CD14-positive monocyte (primary cell): ENCODE data around the gene PPRC1. TPM values are rescaled to one million over a fixed set of nuclear protein-coding genes. Genes with fewer than 3 reads are reported as not detected.

Experiments used
- DNase-seq, 3 donors: peaks; one replicate each; pipeline ENCODE4 v3.0.0-alpha.2; 2011 to 2022
- H2AFZ ChIP-seq: 2 replicates; pipeline ENCODE4 v1.6.0; 2012; ENCODE audit warnings: mild to moderate bottlenecking, low read depth, low read length, inconsistent platforms; ENCODE audit not compliant: insufficient read depth, poor library complexity, severe bottlenecking
- H3K27ac ChIP-seq, 2 donors: 1 replicate in 1 of 2; 2 replicates in 1 of 2; pipeline ENCODE4 v1.5.1; 2012 to 2013; ENCODE audit warnings: low read length in 2 of 2, control low read depth in 1 of 2, inconsistent platforms in 1 of 2, low read depth in 1 of 2, mild to moderate bottlenecking in 1 of 2
- H3K27me3 ChIP-seq, 2 donors: one replicate each; pipeline versions ENCODE4 v1.6.0 to v1.6.1; 2011 to 2013; ENCODE audit warnings: low read length in 2 of 2; ENCODE audit not compliant: control insufficient read depth in 2 of 2, insufficient read depth in 2 of 2
- H3K36me3 ChIP-seq, 2 donors: replicated peaks in 1 of 2; 1 replicate in 1 of 2; 2 replicates in 1 of 2; pipeline versions ENCODE4 v1.5.1 to v1.6.1; 2012 to 2013; ENCODE audit warnings: low read length in 2 of 2, control low read depth in 1 of 2, inconsistent platforms in 1 of 2, mild to moderate bottlenecking in 1 of 2; ENCODE audit not compliant: insufficient read depth in 2 of 2, control insufficient read depth in 1 of 2
- H3K4me1 ChIP-seq, 2 donors: 1 replicate in 1 of 2; 2 replicates in 1 of 2; pipeline versions ENCODE4 v1.5.1 to v1.6.1; 2012 to 2013; ENCODE audit warnings: low read length in 2 of 2, control low read depth in 1 of 2, inconsistent platforms in 1 of 2, mild to moderate bottlenecking in 1 of 2, moderate library complexity in 1 of 2; ENCODE audit not compliant: insufficient read depth in 2 of 2, control insufficient read depth in 1 of 2
- H3K4me2 ChIP-seq: replicated peaks from 2 replicates; pipeline ENCODE3; 2012; ENCODE audit warnings: low read length, moderate library complexity, mild to moderate bottlenecking; ENCODE audit not compliant: poor library complexity, severe bottlenecking; ENCODE audit errors: extremely low read depth
- H3K4me3 ChIP-seq, 3 experiments: fragments of 200-600 bp in 1 of 3; sonication (generic) in 1 of 3; replicated peaks in 1 of 3; 1 replicate in 2 of 3; 2 replicates in 1 of 3; pipeline ENCODE4 v1.5.1; 2011 to 2013; ENCODE audit warnings: low read length in 3 of 3, mild to moderate bottlenecking in 3 of 3, control low read depth in 2 of 3, low read depth in 2 of 3, inconsistent platforms in 1 of 3, moderate library complexity in 1 of 3
- H3K79me2 ChIP-seq: 2 replicates; pipeline ENCODE4 v1.6.0; 2012; ENCODE audit warnings: mild to moderate bottlenecking, control low read depth, inconsistent platforms, low read length, moderate library complexity; ENCODE audit not compliant: insufficient read depth
- H3K9ac ChIP-seq: 2 replicates; pipeline ENCODE4 v1.6.0; 2017; ENCODE audit warnings: low read length, mild to moderate bottlenecking; ENCODE audit not compliant: insufficient read depth, poor library complexity, severe bottlenecking
- H3K9me3 ChIP-seq, 2 donors: replicated peaks in 1 of 2; 1 replicate in 1 of 2; 2 replicates in 1 of 2; pipeline versions ENCODE4 v1.5.1 to v1.6.1; 2012 to 2013; ENCODE audit warnings: low read length in 2 of 2, control low read depth in 1 of 2; ENCODE audit not compliant: control insufficient read depth in 1 of 2, insufficient read depth in 1 of 2
- H4K20me1 ChIP-seq: 2 replicates; pipeline ENCODE4 v1.6.0; 2012; ENCODE audit warnings: mild to moderate bottlenecking, low read length, control low read depth, moderate library complexity; ENCODE audit not compliant: insufficient read depth
- H3K27ac Mint-ChIP-seq, 7 donors: one replicate each; pipeline ENCODE4 v1.8.0; 2020; ENCODE audit warnings: mild to moderate bottlenecking in 7 of 7, mixed read lengths in 7 of 7, moderate library complexity in 6 of 7, inconsistent platforms in 2 of 7
- H3K27me3 Mint-ChIP-seq, 3 donors: one replicate each; pipeline ENCODE4 v1.8.0; 2021 to 2022; ENCODE audit warnings: low read depth in 3 of 3, mild to moderate bottlenecking in 3 of 3, mixed read lengths in 3 of 3, moderate library complexity in 3 of 3, inconsistent platforms in 1 of 3
- H3K36me3 Mint-ChIP-seq, 2 donors: one replicate each; pipeline ENCODE4 v1.8.0; 2020; ENCODE audit warnings: mixed read lengths in 2 of 2, inconsistent platforms in 1 of 2, mild to moderate bottlenecking in 1 of 2
- H3K4me1 Mint-ChIP-seq: one replicate; pipeline ENCODE4 v1.8.0; 2020; ENCODE audit warnings: mild to moderate bottlenecking, mixed read lengths
- H3K4me3 Mint-ChIP-seq, 2 donors: one replicate each; pipeline ENCODE4 v1.8.0; 2020; ENCODE audit warnings: mild to moderate bottlenecking in 2 of 2, mixed read lengths in 2 of 2, moderate library complexity in 1 of 2
- H3K9me3 Mint-ChIP-seq, 7 donors: one replicate each; pipeline ENCODE4 v1.8.0; 2020 to 2022; ENCODE audit warnings: mixed read lengths in 7 of 7, mild to moderate bottlenecking in 6 of 7, moderate library complexity in 6 of 7, inconsistent platforms in 2 of 7
- WGBS: methylation state at CpG from one replicate; pipeline ENCODE4 v1.1.5; 2013; ENCODE audit warnings: missing lambda C conversion rate; ENCODE audit not compliant: insufficient coverage; 5-methylcytosine and 5-hydroxymethylcytosine counted together
- intact Hi-C, 2 donors: fragments of 100-400 bp; cut with micrococcal nuclease; formaldehyde crosslinking; loops; one replicate each; pipeline versions ENCODE4 v1.15.0 to v1.15.1; 2023
- polyA plus RNA-seq, 3 donors: library from polyadenylated mRNA; depleted of rRNA in 1 of 3; unstranded in 2 of 3; stranded (reverse) in 1 of 3; fragments of 300-500 nt in 2 of 3; fragments of >200 nt in 1 of 3; fragmentation: Illumina TruSeq in 2 of 3; gene quantifications; 1 replicate in 2 of 3; 2 replicates in 1 of 3; pipeline ENCODE4 v1.2.3, GENCODE V29; 2012 to 2021
- TF ChIP-seq, protein P1 (sequence below): fragments of 200-600 bp; IDR thresholded peaks from one replicate; pipeline ENCODE4 v1.8.0; 2022; ENCODE audit warnings: antibody characterized with exemption, mild to moderate bottlenecking

Gene PPRC1
- polyA plus RNA-seq, 3 donors: 1.1 to 15.6 (median 2.5) TPM

DNA sequence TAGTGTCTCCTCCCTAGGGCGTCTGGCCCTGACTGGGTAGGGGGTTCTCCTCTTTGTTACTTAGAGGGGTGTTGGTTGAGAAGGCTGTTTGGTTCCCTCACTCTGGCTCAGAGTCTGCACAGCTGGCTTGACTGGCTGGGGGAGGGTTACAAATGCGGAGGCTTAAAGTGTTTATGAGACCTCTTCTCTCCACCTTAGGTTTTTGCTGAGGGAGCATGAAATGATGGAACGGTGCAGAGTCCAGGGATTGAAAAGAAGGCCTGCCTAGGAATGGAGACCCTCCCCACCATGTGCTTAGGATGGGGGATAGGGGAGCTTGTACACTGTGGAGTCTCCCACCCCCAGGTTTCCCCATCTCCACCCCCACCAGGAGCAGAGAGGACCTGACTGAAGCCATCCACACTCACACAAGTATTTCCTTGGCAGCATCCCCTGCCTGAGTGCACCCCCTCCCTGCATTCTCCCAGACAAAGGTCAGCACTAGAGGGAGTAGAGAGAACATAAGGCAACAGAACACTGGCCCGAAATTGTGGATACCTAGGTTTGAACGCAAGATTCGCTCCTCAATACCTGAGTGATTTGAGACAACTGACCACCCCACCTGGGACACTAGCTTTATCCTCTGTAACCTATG is 11.0 kb upstream of the PPRC1 start:
- Histone ChIP-seq H3K27me3 (no peaks in the 10 kb centered on the region), H3K4me2 (peak overlapping the region; percentile 89), H2AFZ (peak overlapping the region; percentile 92), H3K9ac (peak overlapping the region; percentile 94), H3K4me3 (peak overlapping the region in 1 of 3 experiments; percentile 96), H4K20me1 (peaks cover 25% of the 10 kb centered on the region), H3K27ac (no peak overlapping the region), H3K79me2 (peaks cover 44% of the 10 kb centered on the region), H3K4me1 (peaks cover 36 to 41% of the 10 kb centered on the region in 2 donors), H3K9me3 (no peaks in the 10 kb centered on the region), H3K36me3 (no peaks in the 10 kb centered on the region)
- Mint-ChIP-seq H3K4me3 (peak overlapping the region in 1 of 2 donors; percentile 88), H3K27ac (peak overlapping the region in 1 of 7 donors; percentile 18), H3K9me3 (no peaks in the 10 kb centered on the region), H3K4me1 (peaks cover 38% of the 10 kb centered on the region), H3K27me3 (peaks cover 3 to 6% (median 4%) of the 10 kb centered on the region in 3 donors), H3K36me3 (no peaks in the 10 kb centered on the region)
- 83% methylated on average over 1 of the region's 6 CpGs for WGBS
- DNase-seq: peak in 1 of 3 donors; percentile 1
- intact Hi-C loops: no loop called here
- TF ChIP-seq, protein P1, sequence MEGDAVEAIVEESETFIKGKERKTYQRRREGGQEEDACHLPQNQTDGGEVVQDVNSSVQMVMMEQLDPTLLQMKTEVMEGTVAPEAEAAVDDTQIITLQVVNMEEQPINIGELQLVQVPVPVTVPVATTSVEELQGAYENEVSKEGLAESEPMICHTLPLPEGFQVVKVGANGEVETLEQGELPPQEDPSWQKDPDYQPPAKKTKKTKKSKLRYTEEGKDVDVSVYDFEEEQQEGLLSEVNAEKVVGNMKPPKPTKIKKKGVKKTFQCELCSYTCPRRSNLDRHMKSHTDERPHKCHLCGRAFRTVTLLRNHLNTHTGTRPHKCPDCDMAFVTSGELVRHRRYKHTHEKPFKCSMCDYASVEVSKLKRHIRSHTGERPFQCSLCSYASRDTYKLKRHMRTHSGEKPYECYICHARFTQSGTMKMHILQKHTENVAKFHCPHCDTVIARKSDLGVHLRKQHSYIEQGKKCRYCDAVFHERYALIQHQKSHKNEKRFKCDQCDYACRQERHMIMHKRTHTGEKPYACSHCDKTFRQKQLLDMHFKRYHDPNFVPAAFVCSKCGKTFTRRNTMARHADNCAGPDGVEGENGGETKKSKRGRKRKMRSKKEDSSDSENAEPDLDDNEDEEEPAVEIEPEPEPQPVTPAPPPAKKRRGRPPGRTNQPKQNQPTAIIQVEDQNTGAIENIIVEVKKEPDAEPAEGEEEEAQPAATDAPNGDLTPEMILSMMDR: no peak

DNA sequence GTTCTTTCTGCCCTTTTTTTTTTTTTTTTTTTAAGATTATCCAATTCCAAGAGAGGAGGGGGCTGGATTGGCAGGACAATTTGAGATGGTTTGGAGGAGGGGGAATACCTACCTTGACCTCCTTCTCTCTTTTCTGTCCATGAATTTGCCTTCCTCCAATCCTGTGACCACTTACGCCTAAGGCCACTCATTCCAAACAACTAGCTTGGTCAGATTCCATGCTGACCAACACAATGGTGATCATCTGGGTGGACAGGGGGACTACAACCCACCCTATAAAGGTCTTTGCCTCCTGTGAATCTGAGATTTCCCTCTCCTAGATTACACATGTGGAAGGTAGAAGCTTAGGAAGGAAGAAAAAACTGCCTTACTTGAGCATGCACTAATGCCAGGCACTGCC is 10.4 kb upstream of the PPRC1 start:
- H3K4me1 ChIP-seq: peaks cover 30 to 35% of the 10 kb centered on the region in 2 donors
- DNase-seq: peak in 1 of 3 donors; percentile 1
- H3K9me3 ChIP-seq: no peaks in the 10 kb centered on the region
- H3K4me2 ChIP-seq: no peak overlapping the region
- H3K36me3 ChIP-seq: no peaks in the 10 kb centered on the region
- TF ChIP-seq, protein P1: no peak
- H3K4me3 Mint-ChIP-seq: no peak overlapping the region
- H2AFZ ChIP-seq: no peak overlapping the region
- intact Hi-C loops: no loop called here
- H3K9ac ChIP-seq: no peak overlapping the region
- no peaks in the 10 kb centered on the region for H3K27me3 ChIP-seq
- H3K4me1 Mint-ChIP-seq: peaks cover 32% of the 10 kb centered on the region
- no peaks in the 10 kb centered on the region for H3K36me3 Mint-ChIP-seq
- H3K27ac Mint-ChIP-seq: no peak overlapping the region
- H3K4me3 ChIP-seq: no peak overlapping the region
- peaks cover 38% of the 10 kb centered on the region for H3K79me2 ChIP-seq
- no peaks in the 10 kb centered on the region for H3K9me3 Mint-ChIP-seq
- H3K27ac ChIP-seq: no peak overlapping the region
- no CpG with 5 or more reads among the region's 1 CpG for WGBS
- peaks cover 19% of the 10 kb centered on the region for H4K20me1 ChIP-seq
- H3K27me3 Mint-ChIP-seq: peaks cover 3 to 6% (median 4%) of the 10 kb centered on the region in 3 donors
